ENCODE results near the gene UNC13D. TPM values are rescaled to one million over a fixed set of nuclear protein-coding genes. Genes with fewer than 3 reads are reported as not detected.

The UNC13D gene
- total RNA-seq, 1 donor from 2014 or later = 75.3 TPM

- DNase-seq (ENCODE audit: low spot score) = no peak
These were observed 44.8 kb downstream of the UNC13D start for GRCh38 chr17:75799402-75799801.

GRCh38 chr17:75795820-75796607 lies 48.2 kb downstream of the UNC13D start:
- DNase-seq (ENCODE audit: low spot score) = no peak

GRCh38 chr17:75793460-75793859 lies 50.7 kb downstream of the UNC13D start:
- no peak for DNase-seq (ENCODE audit: low spot score)

DNA sequence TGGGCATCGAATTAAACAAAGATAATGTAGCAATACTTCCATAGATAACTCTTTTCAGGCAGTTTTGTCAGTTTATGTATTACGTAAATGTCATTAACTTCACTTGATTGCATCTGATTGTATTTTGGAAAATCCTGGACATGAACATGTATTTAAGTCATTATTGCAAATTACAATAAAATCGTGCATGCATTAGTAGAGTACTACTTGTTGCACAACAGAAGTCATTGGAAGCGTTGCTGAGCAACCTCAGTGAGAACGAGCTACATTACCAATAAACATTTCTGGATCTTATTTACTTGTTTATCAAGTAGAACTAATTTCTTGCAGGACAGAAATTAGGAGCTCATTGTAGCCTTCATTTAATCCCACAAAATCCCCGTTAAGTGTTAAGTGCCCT lies 53.0 kb downstream of the UNC13D start:
- DNase-seq (ENCODE audit: low spot score) = no peak

DNA sequence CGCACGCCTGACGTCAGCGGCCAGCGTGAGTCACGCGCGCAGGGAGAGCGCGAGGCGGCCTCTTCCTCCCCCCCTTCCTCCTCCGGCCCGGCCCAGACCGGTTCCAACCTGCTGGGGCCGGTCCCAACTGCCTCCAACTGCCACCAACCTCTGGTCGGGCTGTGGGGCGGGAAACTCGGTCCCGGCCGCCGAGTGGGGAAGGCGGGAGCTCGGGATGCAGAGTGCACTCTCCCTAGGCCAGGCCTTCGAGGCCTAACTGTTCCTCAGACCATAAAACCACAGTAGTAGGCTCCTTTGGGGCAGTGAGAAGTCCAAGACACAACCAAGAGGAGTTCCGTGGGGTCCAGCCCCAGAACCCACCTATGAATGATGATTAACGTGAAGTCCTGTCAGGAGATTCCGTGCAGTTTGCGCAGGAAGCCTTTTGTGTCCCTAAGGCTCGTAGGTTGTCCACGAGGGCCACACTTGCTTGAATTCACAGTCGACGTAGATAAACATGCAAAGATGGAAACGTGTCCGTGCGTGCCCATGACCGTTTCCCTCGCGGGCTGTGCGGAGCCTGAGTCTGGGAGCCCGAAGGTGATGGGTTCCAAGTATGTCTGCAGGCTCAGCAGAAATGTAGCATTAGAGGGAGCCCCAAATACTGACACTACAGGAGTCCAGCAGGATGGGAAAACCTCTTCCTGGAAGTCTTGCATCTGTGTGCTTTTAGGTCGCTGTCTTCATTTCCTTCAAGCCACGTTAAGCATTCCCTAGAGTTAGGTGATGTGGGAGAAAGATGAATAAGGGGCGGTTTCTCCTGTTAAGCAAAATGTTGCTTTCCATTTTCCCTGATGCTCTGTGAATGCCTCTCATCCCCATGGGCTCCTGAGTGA lies 59.0 kb downstream of the UNC13D start:
- DNase-seq (ENCODE audit: low spot score) = peak; percentile 95

- DNase-seq (ENCODE audit: low spot score) = peak; percentile 99
These were observed 59.7 kb downstream of the UNC13D start, which contains the start of gene UNK for GRCh38 chr17:75784473-75785015. Gene UNK, plus strand, starts transcription at chr17:75784806. Its CDS starts 75 bp downstream, at chr17:75784881.

- peak; percentile 60 for DNase-seq (ENCODE audit: low spot score)
These were observed 60.3 kb downstream of the UNC13D start for GRCh38 chr17:75783803-75784472.

GRCh38 chr17:75783069-75783783 lies 61.0 kb downstream of the UNC13D start:
- DNase-seq (ENCODE audit: low spot score) = no peak

DNA sequence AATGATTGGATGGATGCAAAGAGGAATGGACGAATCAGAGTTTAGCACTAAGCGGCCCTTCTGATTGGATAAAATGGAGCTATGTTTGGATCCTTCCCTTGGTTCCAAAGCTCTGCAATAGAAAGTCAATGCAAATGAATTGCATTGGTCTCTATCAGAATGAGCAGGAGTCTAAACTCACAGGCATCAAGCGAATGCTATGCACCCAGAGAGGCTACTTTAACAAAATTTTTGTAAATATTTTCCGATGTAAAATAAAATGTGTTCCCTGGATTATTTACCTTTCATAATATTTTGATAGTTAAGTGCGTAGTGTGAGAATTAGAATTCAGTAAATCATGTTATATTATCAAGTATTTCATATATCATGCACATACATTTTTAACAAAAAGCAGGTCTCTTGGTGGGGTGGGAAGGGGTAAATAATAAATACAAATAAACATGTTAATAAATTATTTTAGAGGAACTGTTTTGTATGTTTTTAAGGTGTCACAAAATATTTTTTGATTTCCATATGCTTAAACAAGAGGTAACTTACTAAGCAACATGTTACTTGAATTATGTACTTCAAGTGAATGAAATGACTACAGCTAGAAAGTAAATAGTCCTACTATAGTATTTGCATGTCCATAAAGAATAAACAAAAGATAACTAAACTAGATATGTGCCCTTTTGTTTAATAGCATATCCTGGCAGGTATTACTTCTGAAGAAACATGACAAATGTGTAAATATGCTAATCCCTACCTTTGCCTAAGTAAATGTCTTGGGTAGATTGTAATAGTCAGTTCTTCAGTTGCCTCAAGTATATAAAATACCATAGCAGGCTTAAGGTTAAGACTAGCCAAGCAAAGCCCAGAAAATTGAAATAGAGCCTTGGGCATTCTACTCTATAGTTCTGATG lies 64.0 kb downstream of the UNC13D start:
- no peak for DNase-seq (ENCODE audit: low spot score)

DNA sequence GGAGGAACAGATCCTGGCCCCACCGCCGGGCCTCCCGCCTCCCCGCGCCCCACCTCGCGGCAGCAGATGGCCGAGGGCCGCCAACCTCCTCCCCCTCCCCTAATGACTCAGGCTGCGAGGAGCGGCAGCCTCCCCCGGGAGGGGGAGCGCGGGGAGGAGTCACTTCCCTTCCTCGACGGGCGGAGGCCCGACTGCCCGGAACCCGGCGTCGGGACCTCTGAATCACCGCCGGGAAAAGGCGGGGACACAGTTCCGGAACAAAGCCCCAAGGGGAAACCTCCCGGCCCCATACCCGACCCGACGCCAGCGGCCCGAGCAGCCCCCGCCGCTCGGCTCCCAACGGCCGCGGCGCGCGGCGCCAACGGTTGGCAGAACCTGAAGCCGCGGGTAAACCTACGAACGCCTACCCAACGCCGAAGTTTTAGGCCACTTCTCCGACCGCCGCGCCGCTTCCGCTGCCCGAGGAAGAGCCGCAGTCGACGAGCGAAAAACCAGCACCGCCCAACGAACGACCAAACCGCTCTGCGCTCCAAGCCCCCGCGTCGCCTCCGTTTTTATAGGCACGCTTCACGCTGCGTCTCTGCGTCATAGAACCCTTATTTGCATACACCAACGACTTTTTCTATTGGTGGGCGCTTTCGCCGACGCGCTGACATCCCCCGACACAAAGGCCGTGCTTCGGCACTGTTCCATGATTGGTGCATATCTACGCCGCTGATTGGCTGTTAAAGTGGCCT lies 64.8 kb downstream of the UNC13D start:
- DNase-seq (ENCODE audit: low spot score) = peak; percentile 98

DNA sequence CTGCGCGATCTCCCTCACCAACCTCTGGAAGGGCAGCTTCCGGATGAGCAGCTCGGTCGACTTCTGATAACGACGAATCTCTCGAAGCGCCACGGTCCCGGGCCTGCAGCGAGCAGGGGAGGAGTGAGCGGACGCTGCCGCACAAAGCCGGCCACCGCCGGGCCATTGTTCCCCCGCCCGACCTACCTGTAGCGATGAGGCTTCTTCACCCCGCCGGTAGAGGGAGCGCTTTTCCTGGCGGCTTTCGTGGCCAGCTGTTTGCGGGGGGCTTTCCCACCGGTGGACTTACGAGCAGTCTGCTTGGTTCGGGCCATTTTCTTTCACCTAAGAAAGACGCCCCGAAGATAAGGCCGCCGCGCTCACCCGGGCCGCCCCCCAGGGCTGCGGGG lies 65.3 kb downstream of the UNC13D start:
- no peak for DNase-seq (ENCODE audit: low spot score)

DNA sequence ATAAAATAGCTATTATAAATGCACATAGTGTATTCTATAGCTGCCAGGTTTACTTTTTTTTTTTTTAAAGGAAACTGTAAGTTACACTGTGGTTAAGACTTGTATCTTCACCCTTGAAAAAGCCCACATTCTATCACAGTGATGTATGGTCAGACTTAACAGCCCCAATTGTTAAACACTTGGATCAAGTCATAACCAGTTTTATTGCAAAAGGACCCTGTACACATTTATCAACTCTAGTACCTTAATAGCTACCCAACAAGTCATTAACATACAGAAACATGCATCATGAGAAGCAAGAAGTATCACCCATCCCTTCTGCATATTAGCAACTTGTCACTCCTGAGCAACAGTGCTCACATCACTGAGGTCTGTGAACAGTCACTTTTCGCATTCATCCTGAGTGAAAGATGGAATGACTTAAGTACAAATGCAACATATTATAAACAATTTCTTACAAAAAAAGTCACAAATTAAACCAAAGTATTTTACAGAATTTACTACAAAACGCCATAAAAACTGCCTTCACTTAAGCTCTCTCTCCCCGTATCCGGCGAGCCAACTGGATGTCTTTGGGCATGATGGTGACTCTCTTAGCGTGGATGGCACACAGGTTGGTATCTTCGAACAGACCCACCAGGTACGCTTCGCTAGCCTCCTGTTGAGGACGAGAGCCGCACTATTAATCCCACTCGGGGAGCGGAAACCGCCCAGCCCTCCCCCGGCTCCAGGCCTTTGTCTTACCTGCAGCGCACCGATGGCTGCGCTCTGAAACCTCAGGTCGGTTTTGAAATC lies 65.9 kb downstream of the UNC13D start:
- peak; percentile 50 for DNase-seq (ENCODE audit: low spot score)

GRCh38 chr17:75777296-75777922 lies 66.8 kb downstream of the UNC13D start:
- no peak for DNase-seq (ENCODE audit: low spot score)

Other genes with a start within 250 kb of the UNC13D start
- 9.5 TPM for gene SMIM5, start 211.0 kb downstream of the UNC13D start, total RNA-seq
- 91.1 TPM for gene RECQL5, start 177.2 kb downstream of the UNC13D start, total RNA-seq
- gene SAP30BP, start 177.1 kb downstream of the UNC13D start, total RNA-seq = 106 TPM
- 303 TPM for gene ITGB4, start 122.9 kb downstream of the UNC13D start, total RNA-seq
- 24.2 TPM for gene GALK1, start 79.2 kb downstream of the UNC13D start, total RNA-seq
- gene UNK, start 59.6 kb downstream of the UNC13D start, total RNA-seq = 49.2 TPM
- gene WBP2, start 10.9 kb upstream of the UNC13D start, total RNA-seq = 104 TPM
- gene TRIM47, start 34.2 kb upstream of the UNC13D start, total RNA-seq = 44.9 TPM
- gene TRIM65, start 52.5 kb upstream of the UNC13D start, total RNA-seq = 16.2 TPM
- 101 TPM for gene MRPL38, start 60.5 kb upstream of the UNC13D start, total RNA-seq
- 19.5 TPM for gene FBF1, start 96.6 kb upstream of the UNC13D start, total RNA-seq
- 119 TPM for gene ACOX1, start 134.8 kb upstream of the UNC13D start, total RNA-seq
- gene TEN1, start 134.8 kb upstream of the UNC13D start, total RNA-seq = 23.6 TPM
- 10.7 TPM for gene CDK3, start 156.5 kb upstream of the UNC13D start, total RNA-seq
- gene EVPL, start 182.9 kb upstream of the UNC13D start, total RNA-seq = 84.2 TPM
- 88.0 TPM for gene SRP68, start 228.1 kb upstream of the UNC13D start, total RNA-seq
- not detected for gene GALR2, start 230.4 kb upstream of the UNC13D start, total RNA-seq
- gene ZACN, start 234.8 kb upstream of the UNC13D start, total RNA-seq = not detected